ENCODE results near the gene EFTUD2.

The EFTUD2 gene

DNA sequence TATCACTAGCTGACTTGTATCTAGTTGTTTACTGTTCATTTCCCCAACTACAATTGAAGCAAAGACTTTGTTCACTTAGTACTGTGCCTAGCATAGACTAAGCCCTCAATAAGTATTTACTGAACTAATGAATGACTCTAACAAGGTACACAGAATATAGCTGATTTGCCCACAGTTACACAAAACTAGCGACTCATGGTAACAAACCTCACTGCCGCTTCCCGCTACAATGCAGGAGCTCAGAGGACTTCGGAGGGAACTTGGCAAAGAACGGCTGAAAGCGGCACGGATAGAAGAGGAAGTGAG lies 524 bp downstream of the EFTUD2 start:
- Histone ChIP-seq H3K4me3 (peak overlapping the region; percentile 53 to 86 (median 62)), H3K27ac (peak overlapping the region in 20 of 21 experiments; percentile 93 to 100 (median 98))

DNA sequence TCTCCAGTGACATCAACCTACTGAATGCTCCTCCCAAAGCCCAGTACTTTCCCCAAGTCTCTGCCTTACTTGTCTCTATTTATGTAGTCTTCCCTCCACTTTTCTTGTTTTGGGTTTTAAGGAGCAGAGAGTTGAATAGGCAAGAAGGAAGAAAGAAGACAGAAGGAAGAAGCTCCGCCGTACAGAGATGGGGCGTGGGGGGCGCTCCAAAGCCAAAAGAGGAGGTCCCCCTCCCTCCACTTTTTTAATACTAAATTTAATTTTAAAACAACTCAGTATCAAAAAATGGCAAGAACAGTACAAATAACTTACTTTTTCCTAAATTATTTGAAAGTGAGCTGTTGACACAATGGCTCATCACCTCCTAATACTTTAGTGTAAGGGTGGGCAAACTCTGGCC lies 4.6 kb downstream of the EFTUD2 start:
- Histone ChIP-seq H3K4me3 (no peak overlapping the region), H3K27ac (no peak overlapping the region)

DNA sequence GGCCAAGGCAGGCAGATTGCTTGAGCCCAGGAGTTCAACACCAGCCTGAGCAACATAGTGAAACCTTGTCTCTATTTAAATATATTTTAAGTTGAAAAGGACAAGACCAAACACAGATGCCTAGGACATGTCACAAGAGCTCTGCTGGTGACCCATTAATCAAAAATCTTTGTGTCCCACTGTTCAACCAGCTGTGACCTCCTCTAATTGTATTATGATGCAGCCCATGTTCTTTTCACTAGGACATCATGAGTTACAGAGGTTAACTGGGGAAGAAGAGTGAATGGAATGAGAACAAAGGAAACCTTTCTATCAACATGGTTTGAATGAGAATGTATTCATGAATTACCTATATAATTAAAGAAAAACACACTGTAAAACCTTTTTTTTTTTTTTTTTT lies 7.0 kb downstream of the EFTUD2 start:
- H3K27ac ChIP-seq = no peak overlapping the region
- no peak overlapping the region for H3K4me3 ChIP-seq

DNA sequence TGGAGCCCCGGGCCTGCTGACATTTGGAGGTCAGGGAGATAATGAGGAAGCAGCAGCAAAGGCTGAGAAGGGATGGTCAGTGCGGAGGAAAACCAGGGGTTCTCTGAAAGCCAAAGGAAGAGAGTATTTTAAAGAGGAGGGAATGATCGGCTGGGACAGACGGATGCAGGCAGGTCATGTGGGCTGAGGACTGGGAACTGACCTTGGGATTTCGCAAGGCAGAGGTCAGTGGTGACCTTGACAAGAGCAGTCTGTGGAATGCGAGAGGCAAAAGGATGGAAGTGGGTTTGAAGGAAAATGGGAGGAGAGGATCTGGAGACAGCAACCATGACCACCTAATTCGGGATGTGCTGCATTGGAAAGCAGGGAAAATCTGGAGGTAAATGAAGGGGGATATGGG lies 10.2 kb downstream of the EFTUD2 start:
- Histone ChIP-seq H3K4me3 (no peak overlapping the region), H3K27ac (no peak overlapping the region)

DNA sequence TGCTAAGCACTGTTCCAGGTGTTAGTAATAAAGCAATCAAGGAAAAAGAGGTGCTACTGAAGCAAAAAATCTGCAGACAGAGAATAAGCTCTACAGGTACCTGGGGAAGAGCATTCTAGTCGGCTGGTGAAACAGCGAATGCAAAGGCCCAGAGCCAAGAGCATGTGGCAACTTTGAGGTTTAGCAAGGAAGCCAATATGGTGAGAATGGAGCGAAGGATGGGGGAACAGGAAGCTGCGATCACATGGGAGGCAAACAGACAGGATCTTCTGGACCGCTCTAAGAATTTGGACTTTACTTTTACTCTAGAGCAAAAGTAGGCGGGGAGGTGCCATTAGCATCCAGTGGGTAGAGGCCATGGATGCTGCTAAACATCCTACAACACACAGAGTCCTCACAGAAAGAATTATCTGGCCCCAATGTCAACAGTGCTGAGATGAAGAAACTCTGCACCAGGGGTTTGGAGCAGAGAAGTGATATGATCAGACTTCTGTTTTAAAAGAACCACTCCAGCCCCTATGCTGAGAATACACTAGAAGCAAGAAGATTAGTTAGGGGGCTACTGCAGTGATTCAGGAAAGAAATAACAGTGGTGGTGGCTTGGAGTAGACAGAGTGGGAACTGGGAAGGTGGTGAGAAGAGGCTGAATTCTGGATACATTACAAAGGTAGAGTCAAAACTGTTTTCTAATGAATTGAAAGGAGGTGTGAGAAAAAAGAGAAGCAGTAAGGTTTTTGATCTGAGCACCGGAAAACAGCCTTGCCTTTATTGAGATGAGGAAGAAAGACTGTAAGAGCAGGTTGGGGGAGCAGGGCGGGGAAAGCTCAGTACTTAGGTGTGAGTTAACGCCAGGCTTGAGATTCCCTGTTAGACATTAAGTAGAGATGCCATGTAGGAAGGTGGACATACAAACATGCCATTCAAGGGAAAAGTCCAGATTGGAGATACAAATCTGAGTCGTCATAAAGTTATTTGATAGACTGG lies 11.0 kb downstream of the EFTUD2 start:
- no peak overlapping the region for H3K27ac ChIP-seq
- no peak overlapping the region for H3K4me3 ChIP-seq

GRCh38 chr17:44887016-44887415 lies 12.2 kb downstream of the EFTUD2 start:
- H3K4me3 ChIP-seq = no peak overlapping the region

DNA sequence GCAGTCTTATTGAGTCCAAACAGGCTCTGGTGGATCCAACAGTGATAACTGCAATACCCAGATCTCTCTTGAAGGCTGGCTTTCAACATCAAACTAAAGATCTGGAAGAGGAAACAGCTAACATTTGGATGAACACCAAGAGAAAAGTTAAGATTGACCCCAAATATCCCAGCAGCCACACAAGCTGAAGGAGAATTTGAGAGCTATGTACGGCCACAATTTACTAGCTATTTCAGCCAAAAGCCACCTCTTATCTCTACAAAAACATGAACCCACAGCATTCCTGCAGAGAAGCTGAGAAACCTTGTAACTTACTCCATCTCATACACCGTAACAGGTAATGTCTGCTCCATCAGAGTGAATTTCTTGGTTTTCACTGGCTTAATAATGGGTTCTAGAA lies 14.3 kb downstream of the EFTUD2 start:
- Histone ChIP-seq H3K4me3 (no peak overlapping the region), H3K27ac (no peak overlapping the region)

More at GRCh38 chr17:44887016-44887415, 12.2 kb downstream of the EFTUD2 start:
- H3K27ac ChIP-seq = no peak overlapping the region

- Histone ChIP-seq H3K4me3 (no peak overlapping the region), H3K27ac (no peak overlapping the region)
These were observed 18.1 kb downstream of the EFTUD2 start for GRCh38 chr17:44881145-44881544.

DNA sequence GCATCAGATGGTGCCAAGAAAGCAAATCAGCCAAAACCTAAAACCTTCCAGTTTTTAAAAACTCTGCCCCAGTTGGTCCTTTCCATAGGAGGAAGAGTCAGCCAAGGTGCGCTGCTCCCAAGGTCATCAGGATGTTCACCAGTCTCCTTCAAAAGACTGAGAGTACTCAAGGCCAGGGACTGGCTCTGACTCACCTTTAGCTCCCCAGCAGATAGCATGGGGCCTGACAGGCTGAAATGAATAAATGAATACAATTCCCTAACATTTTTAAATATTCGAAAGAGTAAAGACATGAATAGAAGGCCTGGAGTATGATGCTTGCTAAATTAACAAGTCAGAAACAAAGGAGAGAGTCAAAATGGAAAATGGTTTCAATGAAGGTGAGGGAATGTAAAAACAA lies 19.2 kb downstream of the EFTUD2 start:
- no peak overlapping the region for H3K27ac ChIP-seq

GRCh38 chr17:44879376-44879775 lies 19.9 kb downstream of the EFTUD2 start:
- Histone ChIP-seq H3K27ac (no peak overlapping the region), H3K4me3 (no peak overlapping the region)

More for the DNA sequence above, 19.2 kb downstream of the EFTUD2 start:
- no peak overlapping the region for H3K4me3 ChIP-seq

GRCh38 chr17:44878627-44879221 lies 20.5 kb downstream of the EFTUD2 start:
- Histone ChIP-seq H3K4me3 (no peak overlapping the region), H3K27ac (no peak overlapping the region)

DNA sequence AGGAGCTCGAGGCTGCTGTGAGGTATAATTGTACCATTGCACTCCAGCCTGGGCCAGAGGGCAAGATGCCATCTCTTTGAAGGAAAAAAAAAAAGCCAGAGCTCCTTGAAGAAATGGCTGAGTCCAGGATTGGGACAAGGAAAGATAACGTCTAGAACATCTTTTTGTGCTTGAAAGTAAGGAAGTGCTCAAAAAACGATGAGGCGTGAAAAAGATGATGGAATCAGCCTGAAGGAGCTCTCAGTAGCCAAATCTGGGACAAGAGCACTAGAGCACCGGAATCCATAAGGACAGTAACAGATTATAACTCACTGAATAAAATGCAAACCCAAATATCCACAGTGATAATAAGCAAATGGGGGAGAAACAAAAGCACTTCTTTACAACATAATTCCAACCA lies 22.1 kb downstream of the EFTUD2 start:
- Histone ChIP-seq H3K27ac (no peak overlapping the region), H3K4me3 (no peak overlapping the region)

- H3K27ac ChIP-seq = no peak overlapping the region
- H3K4me3 ChIP-seq = no peak overlapping the region
These were observed 23.5 kb downstream of the EFTUD2 start for GRCh38 chr17:44875761-44876160.

DNA sequence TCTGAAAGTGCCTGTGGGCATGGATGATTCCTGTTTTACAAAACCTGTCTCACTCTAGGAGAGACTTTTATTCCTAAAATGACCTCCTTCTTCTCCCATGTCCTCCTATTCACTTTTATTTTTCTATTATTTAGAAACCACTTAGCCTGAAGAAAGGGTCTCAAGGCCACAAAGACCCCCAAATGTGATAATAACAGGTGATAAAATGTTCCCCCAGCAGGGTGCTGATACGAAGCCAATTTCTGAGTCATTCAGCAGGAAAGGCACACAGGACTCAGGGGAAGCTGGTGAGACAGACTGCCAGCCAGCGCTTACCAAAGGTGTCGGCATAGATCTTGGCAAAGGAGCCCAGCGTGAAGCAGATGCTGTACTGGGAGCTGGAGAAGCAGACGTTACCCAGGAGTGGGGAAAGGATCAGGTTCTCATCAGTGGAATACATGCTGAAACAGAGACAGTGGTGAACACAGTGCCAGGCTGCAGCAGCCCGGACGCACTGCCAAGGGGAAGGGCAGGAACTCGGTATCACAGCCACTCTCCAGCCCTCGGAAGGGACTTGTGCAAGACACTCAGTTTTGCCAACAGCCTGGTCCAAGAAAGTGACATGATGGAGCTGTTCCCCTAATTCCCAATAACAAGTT lies 27.0 kb downstream of the EFTUD2 start:
- Histone ChIP-seq H3K4me3 (no peak overlapping the region), H3K27ac (no peak overlapping the region)

GRCh38 chr17:44871556-44871955 lies 27.7 kb downstream of the EFTUD2 start:
- no peak overlapping the region for H3K4me3 ChIP-seq
- no peak overlapping the region for H3K27ac ChIP-seq

DNA sequence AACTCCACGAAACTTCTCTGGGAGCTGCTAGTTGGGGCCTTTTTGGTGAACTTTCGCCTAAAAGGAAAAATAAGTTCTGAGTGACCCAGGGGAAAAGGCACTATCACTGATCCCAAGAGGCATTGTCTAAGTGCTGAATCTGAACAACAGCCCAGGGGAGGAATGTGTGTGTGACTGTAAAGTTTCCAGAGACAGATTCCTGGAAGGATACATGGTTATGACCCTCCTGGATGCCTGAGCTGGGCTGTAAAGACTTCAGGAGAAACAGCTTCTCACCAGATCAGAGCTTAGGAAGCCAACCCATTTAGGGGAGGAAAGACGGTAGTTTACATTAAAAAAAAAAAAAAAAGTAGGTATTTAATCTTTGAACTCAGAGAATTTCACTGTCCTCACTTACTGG lies 31.4 kb downstream of the EFTUD2 start:
- H3K27ac ChIP-seq = no peak overlapping the region

GRCh38 chr17:44865931-44866330 lies 33.3 kb downstream of the EFTUD2 start:
- peak overlapping the region in 5 of 21 experiments; percentile 9 to 53 (median 25) for H3K27ac ChIP-seq

More for the DNA sequence above, 31.4 kb downstream of the EFTUD2 start:
- H3K4me3 ChIP-seq = no peak overlapping the region

DNA sequence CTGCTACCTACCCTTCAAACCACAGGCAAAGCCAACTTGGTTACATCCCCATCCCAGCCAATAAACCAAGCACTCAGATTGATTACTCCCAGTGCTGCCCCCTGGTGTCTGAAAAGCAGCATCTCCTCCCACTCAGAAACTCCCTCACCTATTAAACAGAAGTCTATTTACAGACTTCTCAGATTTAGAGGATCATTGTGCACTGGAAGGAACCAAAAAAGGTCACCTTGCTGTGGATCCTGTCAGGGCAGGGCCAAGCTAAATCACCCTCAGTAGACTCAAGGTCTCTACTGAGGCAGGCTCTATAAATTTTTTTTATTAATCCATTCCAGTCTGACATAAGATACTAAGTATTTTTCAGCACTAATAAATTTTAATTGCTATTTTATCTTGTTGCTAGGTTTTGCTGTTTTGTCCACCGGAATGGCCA lies 34.0 kb downstream of the EFTUD2 start:
- Histone ChIP-seq H3K4me3 (no peak overlapping the region), H3K27ac (peak overlapping the region in 1 of 21 experiments; percentile 53)

More at GRCh38 chr17:44865931-44866330, 33.3 kb downstream of the EFTUD2 start:
- H3K4me3 ChIP-seq = no peak overlapping the region

DNA sequence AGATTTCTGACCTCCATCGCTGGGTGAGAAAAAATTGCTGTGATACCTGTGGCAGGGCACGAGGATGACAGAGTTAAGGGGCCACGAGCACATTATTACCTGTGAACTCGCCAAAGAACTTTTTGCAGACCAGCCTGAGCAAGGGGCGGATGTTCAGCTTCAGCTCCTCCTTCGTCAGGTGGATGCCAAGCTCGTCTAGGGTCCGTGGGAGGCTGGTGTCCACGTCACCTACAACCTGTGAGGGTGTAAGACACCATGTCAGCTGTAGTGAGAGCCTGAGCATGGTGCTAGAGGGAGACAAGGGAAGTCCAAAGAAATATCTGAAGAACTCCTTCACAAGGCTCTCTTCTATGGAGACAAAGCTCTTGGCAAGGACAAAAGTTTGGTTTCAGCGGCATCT lies 34.4 kb downstream of the EFTUD2 start:
- H3K4me3 ChIP-seq = no peak overlapping the region

GRCh38 chr17:44863061-44863918 lies 36.0 kb downstream of the EFTUD2 start:
- Histone ChIP-seq H3K27ac (no peak overlapping the region), H3K4me3 (no peak overlapping the region)

More for the DNA sequence above, 34.4 kb downstream of the EFTUD2 start:
- no peak overlapping the region for H3K27ac ChIP-seq
